Measurements from ENCODE around the gene ZNF561.
A peak's percentile ranks its signal among the peaks of the same experiment; 100 is the strongest.
"Not testable (repeated sequence)": the region's sequence is repeated elsewhere in the genome, so short reads cannot be mapped to it uniquely, and the experiment has no call there.

The ZNF561 gene

GRCh38 chr19:9621156-9622037 lies at the start of gene ZNF561:
Gene ZNF561, minus strand, starts transcription at chr19:9621232. Its CDS starts 1,776 bp downstream, at chr19:9619456.
- DNase-seq (ENCODE audit: low read depth in 1 of 2, low spot score in 1 of 2), result peak; percentile 74 to 87

- DNase-seq (ENCODE audit: low read depth in 1 of 2, low spot score in 1 of 2), result no peak
Measured at GRCh38 chr19:9668544-9668943, 47.5 kb upstream of the ZNF561 start.

GRCh38 chr19:9667898-9668297 lies 46.9 kb upstream of the ZNF561 start:
- DNase-seq (ENCODE audit: low read depth in 1 of 2, low spot score in 1 of 2), result no peak

- DNase-seq (ENCODE audit: low read depth in 1 of 2, low spot score in 1 of 2), result no peak
Measured at GRCh38 chr19:9658769-9659168, 37.7 kb upstream of the ZNF561 start.

- not testable (repeated sequence) for DNase-seq (ENCODE audit: low read depth in 1 of 2, low spot score in 1 of 2)
Measured at GRCh38 chr19:9653066-9653555, 32.1 kb upstream of the ZNF561 start.

GRCh38 chr19:9651464-9651863 lies 30.4 kb upstream of the ZNF561 start:
- not testable (repeated sequence) for DNase-seq (ENCODE audit: low read depth in 1 of 2, low spot score in 1 of 2)

GRCh38 chr19:9650345-9650744 lies 29.3 kb upstream of the ZNF561 start:
- DNase-seq (ENCODE audit: low read depth in 1 of 2, low spot score in 1 of 2), result no peak

- no peak for DNase-seq (ENCODE audit: low read depth in 1 of 2, low spot score in 1 of 2)
Measured at GRCh38 chr19:9645472-9645871, 24.4 kb upstream of the ZNF561 start.

- DNase-seq (ENCODE audit: low read depth in 1 of 2, low spot score in 1 of 2), result no peak
Measured at GRCh38 chr19:9644472-9644871, 23.4 kb upstream of the ZNF561 start.

- DNase-seq (ENCODE audit: low read depth in 1 of 2, low spot score in 1 of 2), result no peak
Measured at GRCh38 chr19:9641810-9642209, 20.8 kb upstream of the ZNF561 start.

GRCh38 chr19:9640956-9641355 lies 19.9 kb upstream of the ZNF561 start:
- no peak for DNase-seq (ENCODE audit: low read depth in 1 of 2, low spot score in 1 of 2)

- no peak for DNase-seq (ENCODE audit: low read depth in 1 of 2, low spot score in 1 of 2)
Measured at GRCh38 chr19:9636018-9636417, 15.0 kb upstream of the ZNF561 start.

- no peak for DNase-seq (ENCODE audit: low read depth in 1 of 2, low spot score in 1 of 2)
Measured at GRCh38 chr19:9627856-9628255, 6.8 kb upstream of the ZNF561 start.

- DNase-seq (ENCODE audit: low read depth in 1 of 2, low spot score in 1 of 2), result no peak
Measured at GRCh38 chr19:9622531-9622930, 1.5 kb upstream of the ZNF561 start.

- DNase-seq (ENCODE audit: low read depth in 1 of 2, low spot score in 1 of 2), result no peak
Measured at GRCh38 chr19:9620842-9621155, 233 bp downstream of the ZNF561 start.

GRCh38 chr19:9615844-9616243 lies 5.2 kb downstream of the ZNF561 start:
- DNase-seq (ENCODE audit: low read depth in 1 of 2, low spot score in 1 of 2), result no peak

GRCh38 chr19:9610484-9611113 lies 10.4 kb downstream of the ZNF561 start:
- no peak for DNase-seq (ENCODE audit: low read depth in 1 of 2, low spot score in 1 of 2)

- DNase-seq (ENCODE audit: low read depth in 1 of 2, low spot score in 1 of 2), result no peak
Measured at GRCh38 chr19:9608912-9609311, 12.1 kb downstream of the ZNF561 start.

- DNase-seq (ENCODE audit: low read depth in 1 of 2, low spot score in 1 of 2), result no peak
Measured at GRCh38 chr19:9597027-9597426, 24.0 kb downstream of the ZNF561 start.

GRCh38 chr19:9586764-9587163 lies 34.3 kb downstream of the ZNF561 start:
- peak; percentile 51 to 72 for DNase-seq (ENCODE audit: low read depth in 1 of 2, low spot score in 1 of 2)

- peak; percentile 77 to 80 for DNase-seq (ENCODE audit: low read depth in 1 of 2, low spot score in 1 of 2)
Measured at GRCh38 chr19:9584073-9584833, 36.8 kb downstream of the ZNF561 start, which contains the start of gene ZNF121. Gene ZNF121, minus strand, starts transcription at chr19:9584504. Its CDS starts 16,407 bp downstream, at chr19:9568097.
